HCT116 (cell line): ENCODE results near the gene WWTR1. TPM values are rescaled to one million over a fixed set of nuclear protein-coding genes. Genes with fewer than 3 reads are reported as not detected.

ENCODE experiments used
- ATAC-seq: fragments of 200-7000 bp; cut with Tn5 transposase; 2 replicates; pipeline ENCODE4 v1.9.1; 2020; ENCODE audit warnings: mild to moderate bottlenecking, moderate library complexity
- BruUV-seq: library from RNA; stranded (reverse); fragments of 400-500 nt; replicated peaks from 2 replicates; lab custom pipeline; 2021; lab: Mats Ljungman, UMichigan
- CTCF ChIA-PET: fragments of 300-600 bp; sonication (Branson Sonifier 250); formaldehyde crosslinking; loops from one replicate; lab custom pipeline; 2021; ENCODE audit warnings: antibody characterized with exemption; lab: Charles Lee
- POLR2A ChIA-PET: fragments of 300-600, 350-600 bp; sonication (Branson Sonifier 250); formaldehyde crosslinking; loops from one replicate; lab custom pipeline; 2021; ENCODE audit warnings: antibody characterized with exemption; lab: Charles Lee
- RAD21 ChIA-PET, 2 experiments: fragments of 300-600 bp; sonication (Branson Sonifier 250); formaldehyde crosslinking; loops; one replicate each; lab custom pipeline; 2023; ENCODE audit warnings: low total read pairs in 2 of 2; ENCODE audit not compliant: uncharacterized antibody in 2 of 2, unreplicated experiment in 2 of 2, low non-redundant PET in 1 of 2; lab: Charles Lee
- DNase-seq: peaks from one replicate; pipeline ENCODE4 v3.0.0-alpha.2; 2010; ENCODE audit warnings: low read depth, low spot score
- H2AFZ ChIP-seq: fragments of 200-600 bp; shearing (Covaris generic), sonication (generic); 2 replicates; pipeline ENCODE4 v1.6.1; 2017; ENCODE audit warnings: low read depth, mixed run types, mixed read lengths, antibody characterized with exemption, low read length; ENCODE audit not compliant: poor library complexity, severe bottlenecking
- H3K27ac ChIP-seq: 2 replicates; pipeline ENCODE4 v1.5.1; 2012; ENCODE audit warnings: low read depth, low read length
- H3K27me3 ChIP-seq: fragments of 200-600 bp; sonication (generic); 2 replicates; pipeline ENCODE4 v1.6.1; 2016; ENCODE audit warnings: mixed run types, low read length, mixed read lengths; ENCODE audit not compliant: insufficient read depth
- H3K36me3 ChIP-seq, 2 experiments: fragments of 200-500 bp in 1 of 2; fragments of 200-600 bp in 1 of 2; sonication (Bioruptor generic) in 1 of 2; sonication (generic) in 1 of 2; 2 replicates each; pipeline versions ENCODE4 v1.5.1 to v1.6.1; 2014 to 2016; ENCODE audit warnings: low read length in 2 of 2, inconsistent platforms in 1 of 2, mixed read lengths in 1 of 2, mixed run types in 1 of 2; ENCODE audit not compliant: insufficient read depth in 2 of 2, control insufficient read depth in 1 of 2
- H3K4me1 ChIP-seq, 2 experiments: fragments of 200-600 bp in 1 of 2; sonication (generic) in 1 of 2; 2 replicates each; pipeline versions ENCODE4 v1.5.1 to v1.6.1; 2012 to 2017; ENCODE audit warnings: low read length in 2 of 2, inconsistent platforms in 1 of 2, mild to moderate bottlenecking in 1 of 2, mixed read lengths in 1 of 2, mixed run types in 1 of 2, moderate library complexity in 1 of 2; ENCODE audit not compliant: insufficient read depth in 2 of 2, control insufficient read depth in 1 of 2
- H3K4me2 ChIP-seq: fragments of 200-600 bp; sonication (generic); 2 replicates; pipeline ENCODE4 v1.6.1; 2017; ENCODE audit warnings: mixed run types, low read length, mixed read lengths
- H3K4me3 ChIP-seq, 2 experiments: fragments of 200-600 bp in 1 of 2; sonication (generic) in 1 of 2; replicated peaks in 1 of 2; 2 replicates each; pipeline ENCODE4 v1.5.1; 2011 to 2016; ENCODE audit warnings: low read length in 2 of 2, control low read depth in 1 of 2, low read depth in 1 of 2, mild to moderate bottlenecking in 1 of 2, mixed read lengths in 1 of 2, mixed run types in 1 of 2
- H3K79me2 ChIP-seq: fragments of 200-600 bp; sonication (generic); 2 replicates; pipeline ENCODE4 v1.6.1; 2017; ENCODE audit warnings: mild to moderate bottlenecking, mixed run types, low read length, moderate library complexity, mixed read lengths; ENCODE audit not compliant: insufficient read depth
- H3K9ac ChIP-seq: fragments of 200-600 bp; sonication (generic); 2 replicates; pipeline ENCODE4 v1.6.1; 2016; ENCODE audit warnings: low read length, mixed read lengths
- H3K9me2 ChIP-seq: fragments of 200-600 bp; sonication (generic), shearing (Covaris generic); 2 replicates; pipeline ENCODE4 v1.6.1; 2017; ENCODE audit warnings: mixed run types, mild to moderate bottlenecking, moderate library complexity; ENCODE audit not compliant: insufficient read depth
- H3K9me3 ChIP-seq, 2 experiments: fragments of 200-500 bp in 1 of 2; fragments of 200-600 bp in 1 of 2; sonication (Bioruptor generic) in 1 of 2; sonication (generic) in 1 of 2; 2 replicates each; pipeline ENCODE4 v1.6.1; 2014 to 2017; ENCODE audit warnings: low read length in 2 of 2, mixed read lengths in 2 of 2, inconsistent platforms in 1 of 2, low read depth in 1 of 2, mild to moderate bottlenecking in 1 of 2, mixed run types in 1 of 2, moderate library complexity in 1 of 2; ENCODE audit not compliant: control insufficient read depth in 1 of 2, insufficient read depth in 1 of 2
- H4K20me1 ChIP-seq: fragments of 200-600 bp; sonication (generic), shearing (Covaris generic); 2 replicates; pipeline ENCODE4 v1.6.1; 2017; ENCODE audit warnings: mixed run types, mild to moderate bottlenecking, moderate library complexity; ENCODE audit not compliant: insufficient read depth
- CTCF ChIP-seq, 3 experiments: fragments of 200-600 bp in 1 of 3; sonication (generic) in 1 of 3; IDR thresholded peaks in 2 of 3; conservative IDR thresholded peaks in 1 of 3; 2 replicates each; pipeline ENCODE4 v1.5.1; 2012 to 2017; ENCODE audit warnings: low read depth in 2 of 3, low read length in 2 of 3, antibody characterized with exemption in 1 of 3, borderline replicate concordance in 1 of 3, control low read depth in 1 of 3, mild to moderate bottlenecking in 1 of 3, mixed read lengths in 1 of 3, mixed run types in 1 of 3, moderate library complexity in 1 of 3; ENCODE audit not compliant: insufficient read depth in 1 of 3
- EZH2 ChIP-seq: fragments of 200-600 bp; sonication (generic); IDR thresholded peaks from 2 replicates; pipeline ENCODE4 v1.6.1; 2017; ENCODE audit warnings: antibody characterized with exemption, mixed run types
- EZH2phosphoT487 ChIP-seq: fragments of 200-600 bp; IDR thresholded peaks from 2 replicates; pipeline ENCODE4 v1.6.1; 2018; ENCODE audit warnings: antibody characterized with exemption, borderline replicate concordance
- FOSL1 ChIP-seq: IDR thresholded peaks from 2 replicates; pipeline ENCODE4 v1.6.1; 2012; ENCODE audit warnings: low read depth
- JUND ChIP-seq: IDR thresholded peaks from 2 replicates; pipeline ENCODE4 v1.6.1; 2012
- POLR2A ChIP-seq: IDR thresholded peaks from 2 replicates; pipeline ENCODE4 v1.7.0; 2011; ENCODE audit warnings: borderline replicate concordance; ENCODE audit not compliant: insufficient read depth, insufficient read length; ENCODE audit errors: extremely low read depth
- POLR2AphosphoS5 ChIP-seq: IDR thresholded peaks from 2 replicates; pipeline ENCODE4 v1.6.1; 2011; ENCODE audit warnings: mild to moderate bottlenecking, low read depth, low read length, moderate library complexity
- RAD21 ChIP-seq: IDR thresholded peaks from 2 replicates; pipeline ENCODE4 v1.6.1; 2012; ENCODE audit warnings: low read depth, mild to moderate bottlenecking
- REST ChIP-seq: IDR thresholded peaks from 2 replicates; pipeline ENCODE4 v1.6.1; 2012; ENCODE audit warnings: low read depth
- SP1 ChIP-seq: IDR thresholded peaks from 2 replicates; pipeline ENCODE4 v1.6.1; 2012; ENCODE audit warnings: low read depth
- SRF ChIP-seq: IDR thresholded peaks from 2 replicates; pipeline ENCODE4 v1.6.1; 2012; ENCODE audit warnings: low read depth
- TCF7L2 ChIP-seq: IDR thresholded peaks from 2 replicates; pipeline ENCODE4 v1.7.0; 2011; ENCODE audit warnings: borderline replicate concordance, inconsistent platforms; ENCODE audit not compliant: insufficient read depth, insufficient read length; ENCODE audit errors: extremely low read depth
- YY1 ChIP-seq: IDR thresholded peaks from 2 replicates; pipeline ENCODE4 v1.6.1; 2011; ENCODE audit warnings: low read length, low read depth, moderate library complexity, mild to moderate bottlenecking; ENCODE audit not compliant: insufficient replicate concordance; ENCODE audit errors: extremely low read depth
- ZNF274 ChIP-seq: fragments of 200-500 bp; sonication (Bioruptor generic); IDR thresholded peaks from 2 replicates; pipeline ENCODE4 v1.6.1; 2014; ENCODE audit warnings: mild to moderate bottlenecking, low read depth, low read length, inconsistent platforms
- intact Hi-C: fragments of 100-400 bp; cut with micrococcal nuclease; formaldehyde crosslinking; loops from 2 replicates; pipeline ENCODE4 v1.10.0; 2022
- total RNA-seq: library from RNA; stranded (reverse); gene quantifications from one replicate; pipeline ENCODE4 v1.2.1, GENCODE V29; 2021; ENCODE audit not compliant: unreplicated experiment
- TF ChIP-seq, protein P1 (sequence below): IDR thresholded peaks from 2 replicates; pipeline ENCODE4 v1.6.1; 2012

WWTR1 gene
- total RNA-seq, 1 experiment from 2014 or later, result 46.9 TPM

- Histone ChIP-seq H3K9ac (no peak overlapping the region), H3K4me2 (no peak overlapping the region), H3K36me3 (no peaks in the 10 kb centered on the region), H3K9me3 (no peaks in the 10 kb centered on the region), H3K27me3 (no peaks in the 10 kb centered on the region), H3K4me3 (no peak overlapping the region), H3K9me2 (no peaks in the 10 kb centered on the region), H3K79me2 (peaks cover 54% of the 10 kb centered on the region), H2AFZ (no peak overlapping the region), H3K27ac (no peak overlapping the region), H3K4me1 (peaks cover 12 to 16% of the 10 kb centered on the region in 2 experiments; a peak in 2 of 4 replicates), H4K20me1 (no peaks in the 10 kb centered on the region)
- RAD21 ChIA-PET, result no interaction called here
- POLR2A ChIA-PET, result no interaction called here
- CTCF ChIA-PET, result no interaction called here
- intact Hi-C loops, result no loop called here
- no peak for ATAC-seq
- no peak for TF ChIP-seq RAD21
- no peak for TF ChIP-seq POLR2A
- no peak for TF ChIP-seq ZNF274
- no peak for TF ChIP-seq YY1
- TF ChIP-seq FOSL1, result no peak
- TF ChIP-seq REST, result no peak
- TF ChIP-seq JUND, result no peak
- no peak for TF ChIP-seq EZH2phosphoT487
- TF ChIP-seq, protein P1, sequence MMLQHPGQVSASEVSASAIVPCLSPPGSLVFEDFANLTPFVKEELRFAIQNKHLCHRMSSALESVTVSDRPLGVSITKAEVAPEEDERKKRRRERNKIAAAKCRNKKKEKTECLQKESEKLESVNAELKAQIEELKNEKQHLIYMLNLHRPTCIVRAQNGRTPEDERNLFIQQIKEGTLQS, result no peak
- TF ChIP-seq TCF7L2, result no peak
- no peak for TF ChIP-seq CTCF (IDR thresholded peaks at IDR 0.05 in 2 of 3, conservative IDR thresholded peaks at IDR 0.05 in 1 of 3; ENCODE audit: borderline replicate concordance in 1 of 3, insufficient read depth in 1 of 3, low read depth in 2 of 3, low read length in 2 of 3)
- TF ChIP-seq EZH2, result no peak
- TF ChIP-seq SRF, result no peak
- no peak for TF ChIP-seq POLR2AphosphoS5
- no peak for TF ChIP-seq SP1
- no peak for DNase-seq
- no TSS peak for BruUV-seq
These were observed 45.4 kb downstream of the WWTR1 start for GRCh38 chr3:149612456-149612855.
